Stimulated activated CD8-positive, alpha-beta memory T cell treated with anti-CD3 and anti-CD28 coated beads, Interleukin-15, amount 100 ng/mL, for 24 hours (primary cell): ENCODE results near the gene SLC27A5.
"Not testable (repeated sequence)": the region's sequence is repeated elsewhere in the genome, so short reads cannot be mapped to it uniquely, and the experiment has no call there.

Source experiments
- DNase-seq: peaks from one replicate; pipeline ENCODE4 v3.0.0-alpha.2; 2020; ENCODE audit warnings: low read depth

The SLC27A5 gene

DNA sequence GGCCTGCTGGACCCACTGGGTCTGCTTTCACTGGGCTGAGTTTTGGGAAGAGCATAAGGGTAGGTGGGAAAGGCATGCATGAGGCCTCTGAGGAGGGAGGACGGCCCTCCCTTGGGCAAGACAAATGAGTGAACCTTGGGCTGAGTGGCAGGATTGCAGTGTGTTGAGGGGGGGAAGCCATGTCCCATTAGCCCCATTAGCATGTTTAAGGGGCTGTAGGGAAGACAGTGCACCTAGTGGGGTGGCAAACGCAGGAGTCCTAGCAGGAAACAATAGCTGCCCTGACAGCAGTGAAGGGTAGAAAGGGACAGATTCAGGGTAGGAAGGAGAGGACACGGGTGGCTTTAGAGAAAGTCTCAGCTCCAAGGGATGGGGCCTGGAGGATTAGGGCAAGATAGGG, 10.9 kb upstream of the SLC27A5 start:
- no peak for DNase-seq

DNA sequence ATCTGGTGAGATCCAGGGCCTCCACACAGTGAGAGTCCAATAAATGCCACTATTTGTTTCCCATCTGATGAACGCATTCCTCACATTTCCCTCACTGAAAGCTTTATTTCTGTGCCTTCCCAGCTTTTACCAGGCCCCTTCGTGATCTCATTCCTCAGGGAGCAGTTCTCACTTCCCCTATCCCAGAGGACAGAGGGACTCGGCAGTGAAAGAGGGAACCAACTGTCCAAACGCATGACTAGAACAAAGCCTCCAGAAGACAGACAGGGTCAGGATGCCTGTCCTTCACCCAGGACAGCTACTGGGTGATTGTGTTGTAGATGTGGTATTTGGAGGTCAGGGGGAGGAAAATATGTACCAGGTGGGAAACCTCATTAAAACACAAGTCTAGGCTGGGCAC, 9.9 kb upstream of the SLC27A5 start:
- DNase-seq, result no peak

DNA sequence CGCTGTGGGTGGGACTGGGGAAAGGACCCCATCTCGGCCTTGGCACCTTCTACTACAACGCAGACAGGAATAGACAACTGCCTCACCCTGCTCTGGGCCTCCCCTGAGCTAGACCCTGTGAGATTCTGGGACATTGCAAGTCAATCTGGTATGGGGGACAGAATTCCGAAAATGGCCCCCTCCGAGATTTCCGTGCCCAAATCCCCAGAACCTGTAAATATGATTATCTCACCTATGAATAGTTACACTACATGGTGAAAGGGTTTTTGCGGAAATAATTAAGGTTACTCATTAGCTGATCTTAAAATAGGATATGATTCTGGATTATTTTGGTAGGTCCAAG, 8.4 kb upstream of the SLC27A5 start:
- DNase-seq, result no peak

DNA sequence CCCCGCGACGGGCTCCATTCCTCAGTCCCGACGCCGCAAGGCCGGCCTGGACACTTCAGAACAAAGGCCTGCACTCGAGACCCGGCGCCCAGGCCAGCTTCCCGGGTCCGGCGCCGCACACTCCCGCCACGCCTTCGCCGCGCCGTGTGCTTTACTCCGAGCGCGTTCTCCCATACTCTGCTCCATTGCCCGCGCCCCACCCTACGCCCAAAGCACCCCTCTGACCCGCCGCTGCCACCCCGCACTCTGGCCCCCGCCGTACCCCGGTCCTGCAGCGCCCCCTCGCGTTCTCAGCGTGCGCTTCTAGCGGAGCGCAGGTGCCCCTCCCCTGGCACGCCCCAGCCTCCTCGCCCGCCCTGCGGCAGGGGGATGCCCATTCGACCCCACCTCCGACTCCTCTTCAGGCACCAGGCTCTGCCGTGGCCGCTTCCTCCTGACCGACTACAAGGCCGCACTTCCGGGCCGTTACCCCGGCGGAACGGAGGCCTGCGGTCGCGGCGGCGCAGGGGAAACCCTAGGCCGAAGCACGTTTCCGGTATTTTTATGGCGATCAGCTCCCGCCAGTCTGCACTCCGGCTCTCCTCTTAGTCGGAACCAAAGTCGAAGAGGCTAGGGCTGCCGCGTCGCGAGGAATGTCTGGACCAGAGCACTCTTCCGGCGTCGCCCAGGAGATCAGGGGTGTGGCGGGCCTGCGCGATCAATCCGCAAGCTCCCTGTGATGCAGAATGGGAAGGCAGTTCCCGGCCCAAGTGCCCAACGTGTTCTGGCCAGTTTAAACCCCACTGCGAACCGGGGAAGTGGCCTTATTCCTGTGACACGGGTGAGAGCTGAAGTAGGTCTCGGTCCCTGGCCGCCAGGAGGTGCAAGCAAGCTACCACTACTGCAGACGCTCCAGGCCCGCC, 7.8 kb upstream of the SLC27A5 start, which contains the start of gene ZBTB45:
TSS of gene ZBTB45 (minus strand) at position 456 of the 902 bp plus-strand sequence. CDS start 2,137 bp downstream, outside the sequence.
- DNase-seq, result peak; percentile 86

DNA sequence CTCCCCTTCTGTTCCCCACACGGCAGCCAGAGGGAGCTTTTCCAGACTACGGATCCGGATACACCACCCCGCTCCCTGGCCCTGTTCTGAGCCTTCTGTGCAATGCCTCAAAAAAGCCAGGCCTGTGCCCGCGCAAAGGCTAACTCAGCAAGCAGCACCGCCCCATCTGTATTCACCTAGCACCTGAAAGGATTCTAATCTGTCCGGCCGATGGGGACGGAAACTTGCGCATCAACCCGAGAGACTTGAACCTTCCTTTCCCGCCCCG, 7.2 kb upstream of the SLC27A5 start:
- DNase-seq, result no peak

DNA sequence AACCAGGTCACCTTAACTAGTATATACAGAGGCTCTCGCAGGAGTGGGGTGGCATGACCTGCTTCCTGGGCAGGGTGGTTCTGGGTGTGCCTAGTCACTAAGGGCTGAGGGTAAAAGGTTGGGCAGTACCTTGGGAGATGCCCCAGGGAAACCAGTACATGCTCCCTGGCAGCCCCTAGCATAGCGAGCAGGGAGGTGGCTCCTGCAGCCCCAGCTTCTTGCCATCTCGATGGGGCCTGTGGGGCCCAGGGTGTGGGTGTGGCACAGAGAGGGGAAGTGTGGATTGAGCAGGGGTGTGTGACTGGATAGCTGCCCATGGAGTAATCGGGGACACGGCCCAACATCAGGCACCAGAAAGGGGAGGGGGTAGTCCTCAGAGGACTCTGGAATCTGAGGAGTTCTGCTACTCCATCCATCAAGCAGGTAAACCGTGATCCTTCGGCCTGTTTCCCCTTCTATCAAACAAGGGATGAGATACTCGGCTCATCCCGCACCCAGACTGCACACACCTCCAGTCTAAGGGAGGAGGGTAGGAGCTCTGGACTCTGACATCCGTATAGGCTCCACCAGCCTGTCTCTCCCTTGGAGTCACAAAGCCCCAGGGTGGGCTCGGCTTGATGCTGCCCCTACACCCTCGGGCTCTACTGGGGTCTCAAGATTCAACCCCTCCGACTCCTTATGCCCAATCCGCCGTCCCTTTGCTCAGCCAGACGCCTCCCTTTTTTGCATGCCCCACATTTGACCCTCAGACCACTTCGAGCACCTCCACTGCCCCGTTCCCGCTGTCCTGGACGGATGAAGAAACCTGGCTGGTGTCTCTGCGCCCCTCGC, 6.7 kb upstream of the SLC27A5 start:
- DNase-seq, result no peak

DNA sequence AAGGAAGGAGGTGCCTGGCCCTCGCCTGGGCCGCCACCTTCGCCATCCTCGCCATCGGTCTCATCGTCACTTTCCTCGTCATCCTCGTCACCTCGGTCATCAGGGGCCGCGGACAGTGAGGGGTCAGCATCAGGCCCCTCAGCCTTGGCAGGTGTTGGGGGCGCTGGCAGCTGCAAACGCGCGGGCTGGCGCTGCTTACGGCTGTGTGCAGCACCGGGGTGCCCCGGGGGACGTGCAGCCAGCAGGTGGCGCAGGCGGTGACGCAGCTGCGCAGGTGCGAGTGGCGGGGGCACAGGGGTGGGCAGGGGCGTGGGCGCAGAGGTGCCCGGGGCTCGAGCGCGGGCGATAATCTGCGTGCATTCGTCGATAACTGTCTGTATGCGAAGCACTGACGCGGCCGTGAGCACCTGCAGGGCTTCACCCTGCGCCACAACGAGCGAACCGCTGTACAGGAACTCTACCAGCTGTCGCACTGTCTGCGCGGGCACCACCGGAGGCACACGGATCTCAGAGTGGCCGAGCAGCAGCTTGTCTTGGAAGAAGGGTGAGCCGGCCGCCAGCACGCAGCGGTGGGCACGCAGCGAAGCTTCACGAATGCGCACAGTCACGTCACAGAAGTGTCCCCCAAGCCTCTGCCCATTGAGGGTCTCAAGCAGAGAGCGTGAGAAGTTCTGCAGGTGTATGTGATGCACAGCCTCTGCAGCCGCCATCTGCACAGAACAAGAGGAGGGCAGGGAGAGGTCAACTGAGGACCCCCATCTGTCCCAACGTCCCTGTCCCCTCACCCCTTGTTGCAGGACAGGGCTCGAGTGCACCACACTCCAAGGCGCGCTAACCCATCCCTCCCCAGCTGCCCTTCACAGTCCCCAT, 5.4 kb upstream of the SLC27A5 start:
- no peak for DNase-seq

DNA sequence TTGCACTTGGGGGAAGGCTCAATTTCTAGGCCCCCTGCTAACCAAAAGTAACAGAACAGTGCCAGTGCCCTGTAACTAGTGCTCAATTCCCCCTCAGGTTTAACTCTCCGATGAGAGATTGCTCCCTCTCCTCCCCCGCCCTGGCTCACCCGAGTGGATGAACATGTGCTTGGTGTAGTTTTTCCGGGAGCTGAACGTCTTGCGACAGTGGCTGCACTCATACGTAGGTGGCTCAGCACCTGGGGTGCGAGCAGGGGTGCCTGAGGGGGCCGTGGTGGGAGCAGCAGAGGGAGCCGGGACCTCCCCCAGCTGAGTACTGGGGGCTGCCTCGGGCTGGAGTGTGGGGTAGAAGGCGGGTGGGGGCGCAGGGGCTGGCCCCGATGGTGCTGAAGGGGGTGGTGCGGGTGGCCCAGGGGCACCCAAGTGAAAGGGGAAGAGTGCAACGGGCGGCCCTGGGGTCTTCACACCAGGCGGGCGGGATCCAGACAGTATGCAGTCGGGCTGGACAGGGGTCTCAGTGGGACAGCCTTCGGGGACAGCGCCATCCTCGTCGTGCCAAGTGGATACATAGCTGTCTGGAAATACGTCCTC, 4.5 kb upstream of the SLC27A5 start:
- no peak for DNase-seq

DNA sequence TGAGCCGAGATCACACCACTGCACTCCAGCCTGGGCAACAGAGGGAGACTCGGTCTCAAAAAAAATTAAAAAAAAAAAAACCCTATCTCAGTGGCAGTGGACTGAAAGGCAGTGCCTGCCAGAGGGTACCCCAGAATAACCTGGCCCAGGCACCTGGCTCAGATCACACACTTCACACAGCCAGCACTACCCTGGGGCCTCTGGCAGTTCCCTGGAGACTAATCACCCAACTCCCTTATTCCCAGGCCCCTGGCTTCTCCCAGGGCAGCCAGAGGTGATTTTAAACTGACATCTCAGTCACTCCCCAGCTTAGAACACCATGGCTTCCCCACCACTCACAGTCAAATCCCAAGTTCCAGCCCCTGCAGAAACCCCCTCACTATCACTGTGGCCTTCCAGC, 3.5 kb upstream of the SLC27A5 start:
- DNase-seq, result no peak

DNA sequence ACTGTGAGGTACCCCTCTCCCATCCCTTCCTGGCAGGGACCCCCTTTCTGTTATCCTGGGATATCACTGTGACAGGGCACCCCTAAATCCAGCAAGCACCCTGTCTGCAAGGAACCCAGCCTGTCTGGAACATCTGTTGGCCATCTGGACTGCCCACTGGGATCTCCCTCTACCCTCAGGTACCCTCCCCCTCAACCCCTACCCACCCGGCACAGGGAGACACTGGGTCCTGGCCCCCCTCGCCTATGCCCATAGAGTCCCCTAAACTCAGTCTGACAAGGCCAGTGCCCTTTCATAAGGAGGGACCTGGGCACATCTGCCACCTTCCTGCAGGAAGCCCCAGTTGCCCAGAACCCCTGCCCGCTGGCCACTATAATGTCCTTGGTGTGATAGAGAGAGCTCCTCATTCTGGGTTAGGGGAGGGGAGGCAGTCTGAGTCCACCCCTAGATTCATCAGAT, 2.8 kb upstream of the SLC27A5 start:
- no peak for DNase-seq

DNA sequence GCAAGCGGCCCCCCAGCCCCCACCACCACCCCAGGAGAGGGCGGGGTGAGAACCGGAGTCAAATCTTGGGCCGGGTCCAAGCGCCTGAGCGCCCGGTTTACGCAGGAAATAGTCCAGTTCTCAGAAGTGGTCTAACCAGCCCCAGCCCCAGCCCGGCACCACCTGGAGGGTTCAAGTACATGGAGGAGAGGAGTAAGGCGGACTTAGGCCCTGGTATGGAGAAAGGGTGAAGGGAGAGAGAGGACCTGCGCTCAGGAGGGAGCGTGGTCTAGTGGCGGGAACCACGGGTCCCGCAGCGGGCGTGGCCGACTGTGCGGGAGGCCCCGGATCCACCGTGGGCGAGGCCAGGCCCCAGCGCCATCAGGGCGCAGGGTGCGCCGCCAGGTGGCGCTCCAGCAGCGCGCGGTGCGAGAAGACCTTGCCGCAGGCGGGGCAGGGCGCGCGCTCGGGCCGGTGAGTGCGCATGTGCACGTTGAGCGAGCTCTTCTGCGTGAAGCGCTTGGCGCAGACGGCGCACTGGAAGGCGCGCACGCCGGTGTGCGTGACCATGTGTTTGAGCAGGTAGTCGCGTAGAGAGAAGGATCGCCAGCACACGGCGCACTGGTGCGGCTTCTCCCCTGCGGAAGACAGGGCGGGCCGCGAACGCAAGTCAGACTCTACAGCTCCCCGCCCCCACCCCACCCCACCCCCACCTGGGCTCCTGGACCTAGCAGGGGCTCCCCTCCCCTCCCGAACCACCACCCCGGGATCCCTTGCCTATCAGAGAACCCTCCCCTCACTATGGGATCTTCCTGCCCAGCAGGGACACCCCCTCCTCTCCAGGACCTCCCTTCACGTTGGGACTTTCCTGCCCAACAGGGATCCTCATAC, 2.1 kb upstream of the SLC27A5 start:
- peak; percentile 95 for DNase-seq

DNA sequence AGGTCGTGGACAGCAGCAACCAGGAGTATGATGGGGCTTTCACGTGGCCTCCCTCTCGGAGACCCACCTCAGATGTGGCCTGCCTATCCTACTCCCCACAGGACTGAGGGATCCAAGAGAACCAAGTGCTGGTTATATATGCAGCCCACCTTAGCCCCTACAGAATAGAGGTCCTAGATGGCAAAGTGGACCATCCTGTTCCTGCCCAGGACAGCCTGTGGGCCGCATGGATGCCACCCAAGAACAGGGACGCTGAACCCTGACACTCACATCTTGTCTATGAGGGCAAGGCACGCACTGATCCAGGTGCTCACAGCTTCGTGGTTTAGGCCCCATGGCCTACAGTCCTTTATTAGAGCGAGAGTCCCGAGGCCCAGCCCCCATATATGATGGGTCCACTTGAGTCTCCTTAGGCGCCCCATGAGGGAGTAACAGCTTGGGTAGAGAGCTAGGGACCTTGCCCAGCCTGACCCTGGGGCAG, 1.5 kb upstream of the SLC27A5 start:
- DNase-seq, result no peak

DNA sequence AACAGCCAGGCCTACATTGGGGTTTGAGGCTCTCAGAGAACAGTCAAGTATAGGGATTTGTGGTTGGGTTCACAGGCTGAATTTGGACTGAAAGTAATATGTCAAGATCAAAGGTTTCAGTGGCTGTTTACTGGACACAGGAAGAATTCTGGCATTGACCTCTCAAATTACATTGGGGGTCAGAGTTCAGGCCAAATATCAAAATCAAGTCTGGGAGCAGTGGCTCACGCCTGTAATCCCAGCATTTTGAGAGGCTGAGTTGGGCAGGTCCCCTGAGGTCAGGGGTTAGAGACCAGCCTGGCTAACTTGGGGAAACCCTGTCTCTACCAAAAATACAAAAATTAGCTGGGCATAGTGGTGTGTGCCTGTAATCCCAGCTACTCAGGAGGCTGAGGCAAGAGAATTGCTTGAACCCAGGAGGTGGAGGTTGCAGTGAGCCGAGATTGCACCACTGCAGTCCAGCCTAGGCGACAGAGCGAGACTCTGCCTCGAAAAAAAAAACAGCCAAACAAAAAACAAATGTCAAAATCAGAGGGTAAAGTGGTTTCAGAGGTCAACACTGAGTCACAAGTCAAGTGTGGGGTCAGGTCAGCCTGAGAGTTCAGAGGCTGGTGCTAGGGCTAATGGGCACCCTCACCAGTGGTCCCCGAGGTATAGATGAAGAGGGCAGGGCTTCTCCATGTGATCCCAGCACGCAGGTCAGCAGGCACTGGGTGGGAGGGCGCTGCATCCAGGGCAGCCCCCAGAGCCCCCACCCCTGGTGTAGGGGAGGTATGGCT, 1.5 kb downstream of the SLC27A5 start:
- no peak for DNase-seq

DNA sequence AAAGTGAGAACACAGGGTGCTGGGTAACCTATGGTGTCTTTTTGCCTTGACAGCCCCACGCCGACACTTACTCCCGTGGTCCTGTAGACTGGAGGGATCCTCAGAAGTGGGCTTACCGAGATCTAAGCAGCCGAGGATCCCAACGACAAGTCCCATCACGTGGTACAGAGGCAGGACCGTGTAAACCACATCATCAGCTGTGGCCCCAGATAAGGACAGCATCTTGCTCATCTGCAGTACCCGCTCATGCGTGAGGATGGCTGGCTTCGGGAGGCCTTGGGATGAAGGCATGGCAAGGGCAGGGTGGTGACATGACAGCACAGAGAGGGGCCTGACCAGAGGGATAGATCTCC, 2.1 kb downstream of the SLC27A5 start:
- DNase-seq, result no peak

DNA sequence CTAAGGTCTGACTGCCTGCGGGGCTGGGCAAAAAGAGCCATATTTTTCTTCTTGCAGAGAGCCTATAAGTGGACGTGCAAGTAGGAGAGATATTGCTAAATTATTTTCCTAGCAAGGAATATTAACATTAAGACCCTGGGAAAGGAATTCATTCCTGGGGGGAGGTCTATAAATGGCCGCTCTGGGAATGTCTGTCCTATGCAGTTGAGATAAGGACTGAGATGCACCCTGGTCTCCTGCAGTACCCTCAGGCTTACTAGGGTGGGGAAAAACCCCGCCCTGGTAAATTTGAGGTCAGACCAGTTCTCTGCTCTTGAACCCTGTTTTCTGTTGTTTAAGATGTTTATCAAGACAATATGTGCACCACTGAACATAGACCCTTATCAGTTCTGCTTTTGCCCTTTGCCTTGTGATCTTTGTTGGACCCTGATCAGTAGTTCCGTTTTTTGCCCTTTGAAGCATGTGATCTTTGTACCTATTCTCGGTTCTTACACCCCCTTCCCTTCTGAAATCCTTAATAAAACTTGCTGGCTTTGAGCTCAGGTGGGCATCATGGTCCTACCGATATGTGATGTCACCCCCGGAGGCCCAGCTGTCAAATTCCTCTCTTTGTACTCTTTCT, 4.1 kb downstream of the SLC27A5 start:
- DNase-seq, result not testable (repeated sequence)

DNA sequence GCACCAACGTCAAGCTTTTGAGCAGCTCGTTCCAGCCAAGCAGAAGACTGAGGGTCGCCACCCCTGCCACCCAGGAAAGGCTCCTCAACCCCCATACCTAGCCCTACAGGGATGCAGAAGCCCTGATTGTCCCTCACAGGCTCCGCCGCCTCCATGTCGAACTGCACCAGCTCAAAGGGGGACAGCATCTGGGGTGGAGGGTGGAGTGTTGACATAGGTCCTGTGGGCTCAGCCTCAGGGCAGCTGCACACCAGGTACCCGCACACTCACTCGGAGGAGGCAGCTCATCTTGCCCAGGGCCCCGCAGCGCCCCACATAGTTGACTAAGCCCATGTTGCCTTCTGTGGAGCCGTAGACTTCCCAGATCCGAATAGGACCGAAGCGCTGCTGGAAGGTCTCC, 11.6 kb downstream of the SLC27A5 start:
- DNase-seq, result no peak

DNA sequence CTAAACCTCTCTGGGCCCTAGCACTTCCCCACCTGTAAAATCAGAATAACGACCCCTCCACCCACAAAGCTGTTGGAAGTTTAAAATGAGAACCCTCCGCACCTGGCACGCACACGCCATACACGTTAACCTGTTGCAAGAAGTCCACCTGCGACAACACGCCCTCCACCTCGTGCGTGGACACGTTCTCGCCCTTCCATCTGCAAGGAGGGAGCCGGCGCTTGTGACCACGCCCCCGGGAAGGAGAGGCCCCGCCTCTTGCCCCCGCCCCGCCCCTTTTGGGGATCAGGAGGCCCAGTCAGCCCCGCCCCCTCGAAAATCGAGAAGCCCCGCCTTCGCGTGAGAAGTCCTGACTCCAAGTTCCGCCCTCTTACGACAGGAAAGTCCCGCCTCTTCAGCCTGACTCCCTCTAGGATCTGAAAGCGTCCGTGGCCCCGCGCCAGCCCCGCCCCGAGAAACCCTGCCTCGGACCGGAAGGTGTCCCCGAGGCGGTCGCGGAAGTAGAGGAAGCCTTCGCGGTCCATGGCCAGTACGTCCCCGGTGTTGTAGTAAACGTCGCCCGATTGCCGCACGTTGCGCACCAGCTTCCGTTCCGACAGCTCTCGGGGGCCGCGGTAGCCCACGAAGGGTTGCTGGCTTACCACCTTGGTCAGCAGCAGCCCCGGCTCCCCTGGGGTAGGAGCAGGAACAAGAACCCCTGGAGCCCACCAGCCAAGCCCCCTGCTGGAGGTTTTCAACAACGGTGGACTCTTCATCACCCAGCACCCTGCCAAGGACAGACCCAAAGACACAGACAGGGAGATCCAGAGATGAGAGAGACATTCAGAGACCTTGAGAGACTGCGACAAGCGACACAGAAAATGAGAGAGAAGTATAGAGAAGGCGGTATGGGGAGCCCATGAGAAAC, 12.5 kb downstream of the SLC27A5 start:
- peak; percentile 93 for DNase-seq

DNA sequence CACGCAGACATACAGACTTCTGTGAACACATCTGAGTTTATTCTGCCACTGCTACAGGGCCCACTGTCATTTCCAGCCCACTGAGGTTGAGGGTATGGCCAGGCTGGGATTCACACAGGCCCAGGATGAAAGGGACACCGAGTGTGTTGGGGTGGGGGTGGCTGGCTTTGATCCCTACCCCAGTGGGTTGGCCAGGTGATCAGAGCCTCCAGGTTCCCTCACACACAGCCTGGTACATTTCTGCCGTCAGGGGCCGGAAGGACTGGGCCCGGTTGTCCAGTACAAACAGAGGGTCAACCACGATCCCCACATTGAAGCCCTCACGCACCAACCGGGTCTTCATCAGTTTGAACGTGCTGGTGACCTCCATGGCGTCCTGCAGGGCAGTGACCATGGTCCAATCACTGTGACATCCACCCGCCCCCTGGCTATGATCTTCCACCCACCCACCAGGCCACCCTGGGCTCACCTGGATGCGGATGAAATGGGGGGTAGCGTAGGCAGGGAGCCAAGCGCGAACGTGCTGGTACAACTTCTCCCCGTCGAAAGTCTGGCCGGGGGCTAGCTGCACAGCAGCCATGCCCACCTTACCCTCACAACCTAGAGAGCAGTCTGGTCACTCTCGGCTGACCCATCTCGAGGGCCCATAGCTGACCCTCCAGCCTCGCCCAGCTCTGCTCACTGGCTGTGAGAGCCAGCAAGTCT, 13.3 kb downstream of the SLC27A5 start:
- DNase-seq, result no peak
